Small intestine (tissue), 7 donors: ENCODE data around the gene ROM1. TPM values are rescaled to one million over a fixed set of nuclear protein-coding genes. Genes with fewer than 3 reads are reported as not detected.

Source experiments
- DNase-seq, 2 donors: peaks; one replicate each; pipeline versions ENCODE4 v3.0.0 to v3.0.0-alpha.2; 2013
- FAIRE-seq: peaks from 2 replicates; lab custom pipeline; 2012; peaks lifted over from hg19 to GRCh38; lab: Jason Lieb, UNC
- H3K27ac ChIP-seq, 3 donors: one replicate each; pipeline ENCODE4 v1.5.1; 2013; ENCODE audit warnings: low read length in 2 of 3, mild to moderate bottlenecking in 2 of 3, control low read depth in 1 of 3, inconsistent platforms in 1 of 3, low read depth in 1 of 3, moderate library complexity in 1 of 3
- H3K27me3 ChIP-seq, 3 donors: one replicate each; pipeline ENCODE4 v1.6.1; 2013; ENCODE audit warnings: low read length in 3 of 3, inconsistent platforms in 1 of 3; ENCODE audit not compliant: control insufficient read depth in 3 of 3, insufficient read depth in 3 of 3
- H3K36me3 ChIP-seq, 3 donors: one replicate each; pipeline ENCODE4 v1.6.1; 2013; ENCODE audit warnings: low read length in 3 of 3, inconsistent platforms in 1 of 3, low read depth in 1 of 3, mild to moderate bottlenecking in 1 of 3, moderate library complexity in 1 of 3; ENCODE audit not compliant: control insufficient read depth in 3 of 3, insufficient read depth in 2 of 3
- H3K4me1 ChIP-seq, 3 donors: one replicate each; pipeline ENCODE4 v1.6.1; 2013; ENCODE audit warnings: low read length in 2 of 3, inconsistent platforms in 1 of 3, low read depth in 1 of 3, mild to moderate bottlenecking in 1 of 3, moderate library complexity in 1 of 3; ENCODE audit not compliant: control insufficient read depth in 3 of 3, insufficient read depth in 2 of 3
- H3K4me3 ChIP-seq, 3 donors: one replicate each; pipeline ENCODE4 v1.5.1; 2013; ENCODE audit warnings: low read length in 3 of 3, control low read depth in 1 of 3, inconsistent platforms in 1 of 3, low read depth in 1 of 3, mild to moderate bottlenecking in 1 of 3, moderate library complexity in 1 of 3
- H3K9me3 ChIP-seq, 2 donors: one replicate each; pipeline ENCODE4 v1.6.1; 2013; ENCODE audit warnings: low read depth in 1 of 2, low read length in 1 of 2; ENCODE audit not compliant: control insufficient read depth in 2 of 2, insufficient read depth in 1 of 2
- WGBS, 3 donors: extraction: QIAGEN DNeasy Blood & Tissue Kit; methylation state at CpG; one replicate each; pipeline ENCODE4 v1.1.7; 2013; 5-methylcytosine and 5-hydroxymethylcytosine counted together
- polyA plus RNA-seq, 4 donors: library from polyadenylated mRNA; stranded (reverse) in 3 of 4; unstranded in 1 of 4; fragments of 200-250 nt in 3 of 4; fragments of 120-200 nt in 1 of 4; gene quantifications; one replicate each; pipeline versions ENCODE4 v1.2.1 to v1.2.3, GENCODE V29; 2013
- donor health status: healthy with polysubstance abuse.
- donor health status: control.
- donor health status: control.
- donor health status: Bipolar disorder and iron deficiency.
- donor health status: healthy.

The ROM1 gene
- polyA plus RNA-seq, 4 donors: 0.54 to 8.4 (median 3.6) TPM

DNA sequence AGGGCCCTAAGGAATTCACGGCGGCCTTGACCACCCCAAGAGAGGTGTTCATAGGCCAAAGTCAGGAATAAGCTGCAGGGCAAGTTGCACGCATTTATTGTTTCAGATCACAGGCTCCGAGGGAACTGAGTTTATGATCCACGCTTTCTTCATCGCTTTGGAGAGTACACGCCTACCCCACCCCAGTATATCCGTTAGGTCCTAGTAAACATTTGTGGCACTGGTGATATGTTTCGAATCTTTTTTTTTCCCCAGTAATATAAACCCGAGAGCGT is 32.6 kb downstream of the ROM1 start:
- Histone ChIP-seq H3K4me1 (peaks cover 5 to 17% (median 6%) of the 10 kb centered on the region in 3 donors), H3K36me3 (peaks cover 0 to 54% (median 3%) of the 10 kb centered on the region in 3 donors)

DNA sequence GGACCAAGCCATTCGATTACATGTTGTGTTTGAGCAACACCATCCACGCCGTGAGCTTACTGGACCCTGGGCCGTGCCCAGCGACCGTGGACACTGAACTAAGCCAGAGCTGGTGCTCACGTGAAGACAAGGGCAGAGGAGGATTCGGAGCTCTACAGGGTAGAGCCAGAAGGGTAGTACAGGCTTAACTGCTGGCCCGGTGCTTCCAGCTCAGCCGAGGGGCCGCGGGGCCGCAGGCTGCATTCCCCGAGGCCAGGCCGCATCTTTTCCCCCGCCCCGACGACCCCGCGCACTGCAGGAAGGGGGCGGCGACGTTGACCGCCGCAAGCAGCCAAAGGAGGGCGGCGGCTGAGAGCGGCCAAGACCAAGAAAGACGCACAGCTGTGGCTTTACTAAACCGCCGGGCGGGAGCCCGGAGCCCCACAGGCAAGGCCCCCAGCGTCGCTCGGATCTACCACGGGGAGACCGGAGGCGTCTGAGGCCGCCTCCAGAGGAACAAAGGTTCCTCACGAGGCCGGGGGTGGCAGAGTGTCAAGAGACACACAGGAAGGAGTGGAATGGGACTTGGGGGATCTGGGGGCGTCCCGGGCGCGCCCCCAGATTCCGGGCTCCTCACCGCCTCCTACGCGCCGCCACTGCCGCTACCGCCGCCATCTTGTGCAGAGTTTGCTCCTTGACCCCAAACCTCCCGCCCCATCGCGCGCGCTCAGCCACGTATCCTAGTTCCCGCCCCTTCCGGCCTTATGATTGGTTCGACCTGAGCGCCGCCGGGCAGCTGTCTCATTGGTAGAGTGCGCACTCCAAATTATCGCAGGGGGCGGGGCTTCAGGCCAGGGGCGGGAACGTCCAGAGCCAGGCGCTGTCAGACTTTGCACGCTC is 33.1 kb downstream of the ROM1 start, which contains the start of gene GANAB:
GANAB (minus strand) TSS at position 668 of the 879 bp plus-strand sequence; CDS start at position 654, 14 bp downstream.
- Histone ChIP-seq H3K4me3 (peak within 1 kb of the TSS; percentile 65 to 99 (median 97)), H3K9me3 (no peaks in the 10 kb centered on the region), H3K27me3 (no peaks in the 10 kb centered on the region), H3K27ac (peak within 1 kb of the TSS; percentile 66 to 97 (median 88)), H3K4me1 (peaks cover 5 to 17% (median 6%) of the 10 kb centered on the region in 3 donors), H3K36me3 (peaks cover 0 to 54% (median 3%) of the 10 kb centered on the region in 3 donors)
- peak; percentile 99 for DNase-seq
- FAIRE-seq: no peak
- 0 to 1% (median 0%) methylated on average over 68 to 73 of the region's 73 CpGs for WGBS, 3 donors

More for the DNA sequence above, 32.6 kb downstream of the ROM1 start:
- FAIRE-seq (no peak), DNase-seq (peak in 1 of 2 donors; percentile 17)
- Histone ChIP-seq H3K4me3 (peak overlapping the region; percentile 65 to 99 (median 97)), H3K9me3 (no peaks in the 10 kb centered on the region), H3K27ac (peak overlapping the region; percentile 66 to 97 (median 88)), H3K27me3 (no peaks in the 10 kb centered on the region)
- WGBS, 3 donors: 5 to 11% (median 8%) methylated on average over 11 of the region's 11 CpGs

DNA sequence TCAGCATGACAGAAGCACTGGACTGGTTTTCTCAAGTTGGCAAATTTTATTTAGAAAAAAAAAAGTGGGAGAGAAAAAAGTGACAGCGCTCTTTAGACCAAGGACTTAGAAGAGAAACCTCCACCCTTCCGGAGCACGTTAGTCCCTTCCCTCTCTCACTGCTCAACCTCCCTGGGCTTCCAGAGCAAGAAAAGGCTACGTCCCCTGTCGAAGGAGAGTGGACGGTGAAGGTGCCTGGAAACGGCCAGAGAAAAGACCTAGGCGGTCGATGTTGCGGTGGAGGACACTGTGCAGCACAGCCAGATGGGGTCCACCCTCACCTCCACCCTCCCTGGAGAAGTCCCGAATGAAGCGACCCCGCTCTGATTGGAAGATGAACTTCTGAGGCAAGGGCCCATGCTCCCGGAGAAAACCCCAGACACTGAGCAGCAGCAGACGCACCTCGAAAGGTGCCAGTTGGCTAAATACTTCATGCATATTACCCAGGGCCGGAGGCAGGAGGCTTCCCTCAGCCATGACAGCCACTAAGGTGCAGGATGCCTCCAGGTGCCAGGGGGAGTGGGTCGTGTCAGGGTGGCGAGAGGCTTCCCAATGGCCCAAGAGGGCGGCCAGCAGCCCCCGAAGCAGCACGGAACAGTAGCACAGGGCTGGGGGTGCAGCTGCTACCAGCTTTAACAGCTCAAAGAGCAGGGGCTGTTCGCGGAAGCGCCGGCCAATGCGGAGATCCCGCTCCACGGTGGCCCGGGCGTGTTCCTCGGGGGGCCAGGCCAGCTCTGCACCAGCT is 34.0 kb downstream of the ROM1 start:
- DNase-seq: no peak
- Histone ChIP-seq H3K36me3 (peaks cover 0 to 52% (median 3%) of the 10 kb centered on the region in 3 donors), H3K27ac (peak overlapping the region in 2 of 3 donors; percentile 63 to 73), H3K27me3 (no peaks in the 10 kb centered on the region), H3K4me3 (peak overlapping the region in 1 of 3 donors; percentile 13), H3K9me3 (no peaks in the 10 kb centered on the region), H3K4me1 (peaks cover 5 to 17% (median 6%) of the 10 kb centered on the region in 3 donors)
- 63 to 69% (median 65%) methylated on average over 32 of the region's 32 CpGs for WGBS, 3 donors
- no peak for FAIRE-seq

DNA sequence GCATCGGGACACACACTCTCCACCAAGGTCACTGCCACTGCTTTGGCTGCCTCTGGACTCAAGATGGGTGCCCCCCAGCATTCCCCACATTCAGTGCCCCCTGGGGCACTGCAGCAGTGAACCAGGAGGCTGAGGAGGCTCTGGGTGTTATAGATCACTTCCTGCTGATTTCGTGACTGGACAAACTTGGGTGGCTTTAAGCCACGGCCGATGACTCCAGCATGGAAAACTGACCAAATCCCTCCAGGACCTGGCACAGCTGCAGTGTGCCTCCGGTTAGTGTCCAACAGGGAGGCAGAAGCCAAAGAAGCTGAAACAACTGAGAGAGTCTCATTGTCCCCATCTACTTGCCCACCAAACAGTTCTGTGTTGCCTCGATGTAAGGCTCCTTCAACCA is 34.5 kb downstream of the ROM1 start:
- Histone ChIP-seq H3K4me1 (peaks cover 5 to 17% (median 6%) of the 10 kb centered on the region in 3 donors), H3K36me3 (peaks cover 0 to 49% (median 3%) of the 10 kb centered on the region in 3 donors), H3K4me3 (no peak overlapping the region), H3K27me3 (no peaks in the 10 kb centered on the region), H3K9me3 (no peaks in the 10 kb centered on the region), H3K27ac (no peak overlapping the region)
- FAIRE-seq: no peak
- DNase-seq: no peak
- 85 to 88% (median 88%) methylated on average over 6 of the region's 6 CpGs for WGBS, 3 donors

DNA sequence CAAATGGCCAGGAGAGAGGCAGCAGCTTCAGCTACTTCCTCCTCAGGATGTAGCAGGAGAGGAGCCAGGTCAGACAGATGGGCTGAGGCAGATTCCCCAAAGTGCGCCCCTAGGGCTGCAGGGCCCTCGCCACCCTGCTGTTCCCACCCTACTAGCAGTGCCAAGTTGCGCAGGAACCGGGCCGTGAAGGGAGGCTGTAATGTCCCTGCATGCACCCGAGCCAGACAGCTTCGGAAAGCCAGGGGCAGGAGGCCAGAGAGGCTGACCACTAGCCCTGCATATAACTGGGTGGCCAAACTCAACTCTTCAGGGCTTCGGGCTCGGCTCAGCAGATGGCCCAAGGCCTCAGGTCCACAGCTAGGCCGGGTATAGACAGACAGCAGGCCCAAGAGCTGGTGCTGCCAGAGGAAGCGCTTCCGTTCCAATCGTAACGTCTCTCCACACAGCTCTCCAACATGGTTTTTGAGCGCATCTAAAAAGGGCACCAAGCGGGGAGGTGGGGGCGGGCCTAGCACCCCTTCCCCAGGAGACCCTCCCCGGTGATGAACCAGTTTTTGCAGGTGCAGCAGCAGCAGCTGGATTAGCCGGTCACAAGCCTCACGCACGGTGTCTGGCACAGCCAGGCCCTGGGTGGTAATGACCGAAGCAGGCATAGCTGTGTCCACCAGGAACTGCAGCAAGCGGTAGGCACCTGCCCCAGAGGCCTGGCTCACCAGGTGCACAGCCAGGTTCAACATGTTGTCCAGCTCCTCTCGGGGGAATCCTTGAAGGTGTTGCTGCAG is 35.3 kb downstream of the ROM1 start:
- DNase-seq (no peak), FAIRE-seq (no peak)
- Histone ChIP-seq H3K9me3 (no peaks in the 10 kb centered on the region), H3K4me3 (no peak overlapping the region), H3K4me1 (peaks cover 5 to 17% (median 6%) of the 10 kb centered on the region in 3 donors), H3K36me3 (peaks cover 0 to 45% (median 3%) of the 10 kb centered on the region in 3 donors), H3K27ac (no peak overlapping the region), H3K27me3 (no peaks in the 10 kb centered on the region)
- WGBS, 3 donors: 91 to 94% (median 94%) methylated on average over 24 of the region's 24 CpGs

DNA sequence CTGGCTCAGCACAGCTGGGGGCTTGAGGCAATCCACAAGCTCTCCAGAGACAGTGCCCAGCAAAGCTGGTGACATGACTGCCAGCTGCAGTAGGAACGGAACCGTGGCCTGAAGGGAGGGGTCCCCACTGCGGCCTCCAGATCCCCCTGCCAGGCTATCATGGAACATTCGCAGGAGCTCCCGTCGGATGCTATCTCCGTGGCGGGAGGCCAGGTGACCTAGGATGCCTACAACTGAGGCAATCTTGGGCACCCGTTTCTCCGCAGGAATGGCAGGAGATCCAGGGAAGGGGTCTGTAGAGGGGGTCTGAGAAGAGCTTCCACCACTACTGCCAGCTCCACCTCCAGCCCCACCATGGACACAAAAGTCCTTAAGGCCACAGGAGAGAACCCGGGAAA is 35.9 kb downstream of the ROM1 start:
- H3K4me1 ChIP-seq: peaks cover 5 to 17% (median 6%) of the 10 kb centered on the region in 3 donors
- peaks cover 0 to 39% (median 3%) of the 10 kb centered on the region in 3 donors for H3K36me3 ChIP-seq
- H3K4me3 ChIP-seq: no peak overlapping the region
- H3K9me3 ChIP-seq: no peaks in the 10 kb centered on the region
- no peak for FAIRE-seq
- H3K27ac ChIP-seq: no peak overlapping the region
- no peak for DNase-seq
- H3K27me3 ChIP-seq: no peaks in the 10 kb centered on the region
- WGBS, 3 donors: 91 to 94% (median 94%) methylated on average over 11 of the region's 11 CpGs

DNA sequence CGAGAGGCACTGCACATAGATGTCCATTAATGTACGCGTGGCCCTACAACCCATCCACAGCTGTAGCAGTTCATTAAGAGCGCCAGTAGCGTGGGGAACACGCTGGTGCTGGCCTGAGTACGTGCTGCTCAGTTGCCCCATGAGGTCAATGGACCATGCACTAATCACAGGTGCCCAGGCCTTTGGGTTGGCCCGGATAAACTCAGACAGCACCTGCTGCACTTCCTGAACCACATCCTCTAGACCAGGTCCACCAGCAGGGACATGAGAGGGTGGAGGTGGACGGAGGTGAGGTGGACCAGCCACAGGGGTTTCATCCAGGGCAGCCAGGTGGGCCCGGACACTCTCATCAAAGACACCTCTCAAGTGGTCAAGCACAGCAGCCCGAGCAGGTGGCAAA is 36.4 kb downstream of the ROM1 start:
- FAIRE-seq: no peak
- WGBS, 3 donors: 90 to 91% (median 91%) methylated on average over 11 of the region's 11 CpGs
- H3K36me3 ChIP-seq: peaks cover 0 to 35% (median 3%) of the 10 kb centered on the region in 3 donors
- no peak overlapping the region for H3K4me3 ChIP-seq
- peaks cover 5 to 12% (median 6%) of the 10 kb centered on the region in 3 donors for H3K4me1 ChIP-seq
- no peaks in the 10 kb centered on the region for H3K9me3 ChIP-seq
- no peak overlapping the region for H3K27ac ChIP-seq
- no peak for DNase-seq
- H3K27me3 ChIP-seq: no peaks in the 10 kb centered on the region
